ENCODE data around the gene DNAH14.
"Not testable (repeated sequence)": the region's sequence is repeated elsewhere in the genome, so short reads cannot be mapped to it uniquely, and the experiment has no call there.

Gene DNAH14

GRCh38 chr1:224996266-224996665 lies 66.8 kb downstream of the DNAH14 start:
- no peak for DNase-seq (ENCODE audit: low spot score)

GRCh38 chr1:224998185-224998584 lies 68.7 kb downstream of the DNAH14 start:
- no peak for DNase-seq (ENCODE audit: low spot score)

GRCh38 chr1:225004396-225004795 lies 74.9 kb downstream of the DNAH14 start:
- DNase-seq (ENCODE audit: low spot score) = no peak

GRCh38 chr1:225006352-225006751 lies 76.9 kb downstream of the DNAH14 start:
- not testable (repeated sequence) for DNase-seq (ENCODE audit: low spot score)

- not testable (repeated sequence) for DNase-seq (ENCODE audit: low spot score)
Measured at GRCh38 chr1:225008050-225008449, 78.6 kb downstream of the DNAH14 start.

GRCh38 chr1:225021037-225021436 lies 91.6 kb downstream of the DNAH14 start:
- DNase-seq (ENCODE audit: low spot score) = no peak

GRCh38 chr1:225026701-225027100 lies 97.2 kb downstream of the DNAH14 start:
- DNase-seq (ENCODE audit: low spot score) = no peak

- DNase-seq (ENCODE audit: low spot score) = not testable (repeated sequence)
Measured at GRCh38 chr1:225036441-225036840, 107.0 kb downstream of the DNAH14 start.

GRCh38 chr1:225042263-225042662 lies 112.8 kb downstream of the DNAH14 start:
- no peak for DNase-seq (ENCODE audit: low spot score)

- DNase-seq (ENCODE audit: low spot score) = no peak
Measured at GRCh38 chr1:225044258-225044657, 114.8 kb downstream of the DNAH14 start.

GRCh38 chr1:225049594-225049993 lies 120.1 kb downstream of the DNAH14 start:
- no peak for DNase-seq (ENCODE audit: low spot score)

GRCh38 chr1:225063722-225064121 lies 134.2 kb downstream of the DNAH14 start:
- DNase-seq (ENCODE audit: low spot score) = no peak

- no peak for DNase-seq (ENCODE audit: low spot score)
Measured at GRCh38 chr1:225070972-225071371, 141.5 kb downstream of the DNAH14 start.

- DNase-seq (ENCODE audit: low spot score) = no peak
Measured at GRCh38 chr1:225097175-225097574, 167.7 kb downstream of the DNAH14 start.

- no peak for DNase-seq (ENCODE audit: low spot score)
Measured at GRCh38 chr1:225111000-225111399, 181.5 kb downstream of the DNAH14 start.

- DNase-seq (ENCODE audit: low spot score) = no peak
Measured at GRCh38 chr1:225113265-225113664, 183.8 kb downstream of the DNAH14 start.

GRCh38 chr1:225114354-225114990 lies 185.0 kb downstream of the DNAH14 start:
- DNase-seq (ENCODE audit: low spot score) = no peak

- no peak for DNase-seq (ENCODE audit: low spot score)
Measured at GRCh38 chr1:225119307-225119706, 189.8 kb downstream of the DNAH14 start.

- DNase-seq (ENCODE audit: low spot score) = no peak
Measured at GRCh38 chr1:225121095-225121494, 191.6 kb downstream of the DNAH14 start.

- no peak for DNase-seq (ENCODE audit: low spot score)
Measured at GRCh38 chr1:225131869-225132268, 202.4 kb downstream of the DNAH14 start.

- DNase-seq (ENCODE audit: low spot score) = no peak
Measured at GRCh38 chr1:225137976-225138375, 208.5 kb downstream of the DNAH14 start.

- DNase-seq (ENCODE audit: low spot score) = no peak
Measured at GRCh38 chr1:225143001-225143400, 213.5 kb downstream of the DNAH14 start.

GRCh38 chr1:225146478-225146877 lies 217.0 kb downstream of the DNAH14 start:
- no peak for DNase-seq (ENCODE audit: low spot score)

GRCh38 chr1:225147791-225148190 lies 218.3 kb downstream of the DNAH14 start:
- not testable (repeated sequence) for DNase-seq (ENCODE audit: low spot score)

Data from Ammon's horn (tissue), 1 donor.